Thyroid gland (tissue), 4 donors: Measurements from ENCODE around the gene DIABLO.

Source experiments
- POLR2A ChIP-seq, 2 donors: fragments of 450-650 bp; IDR thresholded peaks; one replicate each; pipeline ENCODE4 v1.6.1; 2017; ENCODE audit warnings: antibody characterized with exemption in 2 of 2, mild to moderate bottlenecking in 2 of 2, moderate library complexity in 1 of 2
- TF ChIP-seq, protein P1 (sequence below), 6 experiments: fragments of 200-600 bp in 3 of 6; fragments of 450-650 bp in 3 of 6; sonication (generic) in 3 of 6; IDR thresholded peaks; one replicate each; pipeline ENCODE4 v1.5.1; 2016 to 2019; ENCODE audit warnings: antibody characterized with exemption in 6 of 6, mild to moderate bottlenecking in 2 of 6, inconsistent platforms in 1 of 6, moderate library complexity in 1 of 6

DNA sequence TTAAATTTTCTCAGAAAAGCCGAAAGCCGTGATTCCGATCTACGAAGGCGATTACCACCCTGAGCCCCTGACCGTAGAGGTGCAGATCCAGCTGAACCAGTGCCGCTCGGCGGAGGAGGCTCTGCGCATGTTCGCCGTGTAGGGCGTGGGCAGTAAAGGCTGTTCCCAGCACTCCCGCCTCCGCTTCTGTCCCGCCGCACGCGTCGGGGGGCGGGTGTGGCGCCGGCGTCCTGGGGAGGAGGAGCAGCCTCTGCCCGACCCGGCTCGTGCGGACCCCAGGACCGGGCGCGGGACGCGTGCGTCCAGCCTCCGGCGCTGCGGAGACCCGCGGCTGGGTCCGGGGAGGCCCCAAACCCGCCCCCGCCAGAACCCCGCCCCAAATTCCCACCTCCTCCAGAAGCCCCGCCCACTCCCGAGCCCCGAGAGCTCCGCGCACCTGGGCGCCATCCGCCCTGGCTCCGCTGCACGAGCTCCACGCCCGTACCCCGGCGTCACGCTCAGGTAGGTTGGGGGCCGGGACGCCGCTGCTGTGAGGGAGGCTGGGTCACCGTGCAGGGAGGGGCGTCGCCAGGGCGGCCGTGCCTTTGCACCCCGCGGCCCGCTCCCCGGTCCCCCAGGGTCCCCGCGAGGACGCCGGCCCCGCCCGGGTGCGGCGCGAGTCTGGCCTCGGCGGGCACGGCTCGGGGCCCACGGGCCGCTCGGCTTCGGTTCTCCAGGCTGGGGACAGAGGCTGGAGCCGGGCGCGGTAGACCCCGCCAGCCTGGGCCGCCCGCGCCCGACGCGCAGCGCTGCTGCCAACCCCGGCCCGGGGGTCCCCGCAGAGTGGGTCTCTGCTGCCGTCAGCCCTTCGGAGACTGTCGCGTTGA, 22.3 kb downstream of the DIABLO start, which contains the start of gene B3GNT4:
- TF ChIP-seq, protein P1, sequence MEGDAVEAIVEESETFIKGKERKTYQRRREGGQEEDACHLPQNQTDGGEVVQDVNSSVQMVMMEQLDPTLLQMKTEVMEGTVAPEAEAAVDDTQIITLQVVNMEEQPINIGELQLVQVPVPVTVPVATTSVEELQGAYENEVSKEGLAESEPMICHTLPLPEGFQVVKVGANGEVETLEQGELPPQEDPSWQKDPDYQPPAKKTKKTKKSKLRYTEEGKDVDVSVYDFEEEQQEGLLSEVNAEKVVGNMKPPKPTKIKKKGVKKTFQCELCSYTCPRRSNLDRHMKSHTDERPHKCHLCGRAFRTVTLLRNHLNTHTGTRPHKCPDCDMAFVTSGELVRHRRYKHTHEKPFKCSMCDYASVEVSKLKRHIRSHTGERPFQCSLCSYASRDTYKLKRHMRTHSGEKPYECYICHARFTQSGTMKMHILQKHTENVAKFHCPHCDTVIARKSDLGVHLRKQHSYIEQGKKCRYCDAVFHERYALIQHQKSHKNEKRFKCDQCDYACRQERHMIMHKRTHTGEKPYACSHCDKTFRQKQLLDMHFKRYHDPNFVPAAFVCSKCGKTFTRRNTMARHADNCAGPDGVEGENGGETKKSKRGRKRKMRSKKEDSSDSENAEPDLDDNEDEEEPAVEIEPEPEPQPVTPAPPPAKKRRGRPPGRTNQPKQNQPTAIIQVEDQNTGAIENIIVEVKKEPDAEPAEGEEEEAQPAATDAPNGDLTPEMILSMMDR (IDR thresholded peaks at IDR 0.05): no peak
- TF ChIP-seq POLR2A (IDR thresholded peaks at IDR 0.05): no peak
